SK-N-MC (cell line): Measurements from ENCODE around the gene RNF135.

Source experiments
- EZH2 ChIP-seq: fragments of 200-600 bp; sonication (generic); IDR thresholded peaks from one replicate; pipeline ENCODE4 v1.6.1; 2017; ENCODE audit warnings: antibody characterized with exemption
- POLR2AphosphoS5 ChIP-seq: IDR thresholded peaks from 2 replicates; pipeline ENCODE4 v1.6.1; 2012; ENCODE audit warnings: mild to moderate bottlenecking, low read depth, low read length, borderline replicate concordance

GRCh38 chr17:30928584-30928983 lies 42.3 kb upstream of the RNF135 start:
- no peak for TF ChIP-seq EZH2
- TF ChIP-seq POLR2AphosphoS5, result no peak
